Stimulated activated CD4-positive, alpha-beta T cell treated with anti-CD3 and anti-CD28 coated beads, Interleukin-1b, Interleukin-23, amount 100 ng/mL, for 24 hours (primary cell): Measurements from ENCODE around the gene RYR1.
"Not testable (repeated sequence)": the region's sequence is repeated elsewhere in the genome, so short reads cannot be mapped to it uniquely, and the experiment has no call there.

Experiments used
- DNase-seq, 4 experiments: peaks; one replicate each; pipeline ENCODE4 v3.0.0-alpha.2; 2020; ENCODE audit warnings: low read depth in 4 of 4, low spot score in 1 of 4

RYR1 gene

GRCh38 chr19:38488096-38488495 is 54.6 kb downstream of the RYR1 start:
- DNase-seq: no peak

- DNase-seq: no peak
Measured at GRCh38 chr19:38488776-38489481, 55.4 kb downstream of the RYR1 start.

DNA sequence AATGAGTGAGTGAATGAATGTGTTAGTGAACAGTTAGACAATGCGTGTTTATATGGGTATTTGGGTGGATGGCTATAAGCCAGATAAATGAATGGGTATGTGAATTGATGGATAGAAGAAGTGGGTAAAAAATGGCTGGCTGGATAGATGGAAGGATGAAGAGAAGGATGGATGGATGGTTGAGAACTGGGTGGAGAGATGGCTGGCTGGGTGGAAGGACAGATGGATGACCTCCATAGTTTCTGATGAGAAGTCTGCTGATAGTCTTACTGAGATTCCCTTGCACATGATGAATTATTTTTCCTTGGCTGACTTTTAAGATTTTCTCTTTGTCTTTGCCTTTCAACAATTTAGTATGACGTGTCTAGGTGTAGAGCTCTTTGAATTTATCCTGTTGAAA is 57.4 kb downstream of the RYR1 start:
- DNase-seq: no peak

DNA sequence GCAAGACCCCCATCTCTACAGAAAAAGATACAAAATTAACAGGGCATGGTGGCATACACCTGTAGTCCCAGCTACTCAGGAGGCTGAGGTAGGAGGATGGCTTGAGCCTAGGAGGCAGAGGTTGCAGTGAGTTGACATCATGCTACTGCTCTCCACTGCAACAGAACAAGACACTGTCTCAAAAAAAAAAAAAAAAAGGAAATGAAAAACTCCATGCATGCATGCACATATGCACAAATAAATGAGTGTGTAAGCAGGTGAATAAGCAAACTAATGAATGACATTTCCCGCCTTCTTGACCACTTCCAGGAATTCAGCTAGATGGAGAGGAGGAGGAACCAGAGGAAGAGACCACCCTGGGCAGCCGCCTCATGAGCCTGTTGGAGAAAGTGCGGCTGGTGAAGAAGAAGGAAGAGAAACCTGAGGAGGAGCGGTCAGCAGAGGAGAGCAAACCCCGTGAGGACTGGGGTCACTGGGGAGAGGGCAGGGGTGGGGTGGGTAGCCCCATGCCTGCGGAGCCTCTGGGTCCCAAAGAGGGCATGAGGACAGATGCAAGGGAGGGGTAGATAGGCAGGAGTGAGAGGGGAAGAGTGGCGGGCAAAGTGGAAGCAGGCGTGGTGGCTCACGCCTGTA is 58.8 kb downstream of the RYR1 start:
- DNase-seq: no peak

DNA sequence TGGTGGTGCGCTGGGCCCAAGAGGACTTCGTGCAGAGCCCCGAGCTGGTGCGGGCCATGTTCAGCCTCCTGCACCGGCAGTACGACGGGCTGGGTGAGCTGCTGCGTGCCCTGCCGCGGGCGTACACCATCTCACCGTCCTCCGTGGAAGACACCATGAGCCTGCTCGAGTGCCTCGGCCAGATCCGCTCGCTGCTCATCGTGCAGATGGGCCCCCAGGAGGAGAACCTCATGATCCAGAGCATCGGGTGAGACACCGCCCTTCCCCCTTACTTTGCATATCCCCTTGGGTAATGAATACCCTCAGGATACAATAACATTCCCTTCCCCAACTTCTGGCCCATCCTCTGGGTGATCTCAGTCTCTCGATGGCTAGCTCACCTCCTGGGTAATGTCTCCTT is 60.9 kb downstream of the RYR1 start:
- no peak for DNase-seq

GRCh38 chr19:38495375-38495774 is 61.9 kb downstream of the RYR1 start:
- DNase-seq: not testable (repeated sequence)

GRCh38 chr19:38496116-38496515 is 62.6 kb downstream of the RYR1 start:
- DNase-seq: no peak

DNA sequence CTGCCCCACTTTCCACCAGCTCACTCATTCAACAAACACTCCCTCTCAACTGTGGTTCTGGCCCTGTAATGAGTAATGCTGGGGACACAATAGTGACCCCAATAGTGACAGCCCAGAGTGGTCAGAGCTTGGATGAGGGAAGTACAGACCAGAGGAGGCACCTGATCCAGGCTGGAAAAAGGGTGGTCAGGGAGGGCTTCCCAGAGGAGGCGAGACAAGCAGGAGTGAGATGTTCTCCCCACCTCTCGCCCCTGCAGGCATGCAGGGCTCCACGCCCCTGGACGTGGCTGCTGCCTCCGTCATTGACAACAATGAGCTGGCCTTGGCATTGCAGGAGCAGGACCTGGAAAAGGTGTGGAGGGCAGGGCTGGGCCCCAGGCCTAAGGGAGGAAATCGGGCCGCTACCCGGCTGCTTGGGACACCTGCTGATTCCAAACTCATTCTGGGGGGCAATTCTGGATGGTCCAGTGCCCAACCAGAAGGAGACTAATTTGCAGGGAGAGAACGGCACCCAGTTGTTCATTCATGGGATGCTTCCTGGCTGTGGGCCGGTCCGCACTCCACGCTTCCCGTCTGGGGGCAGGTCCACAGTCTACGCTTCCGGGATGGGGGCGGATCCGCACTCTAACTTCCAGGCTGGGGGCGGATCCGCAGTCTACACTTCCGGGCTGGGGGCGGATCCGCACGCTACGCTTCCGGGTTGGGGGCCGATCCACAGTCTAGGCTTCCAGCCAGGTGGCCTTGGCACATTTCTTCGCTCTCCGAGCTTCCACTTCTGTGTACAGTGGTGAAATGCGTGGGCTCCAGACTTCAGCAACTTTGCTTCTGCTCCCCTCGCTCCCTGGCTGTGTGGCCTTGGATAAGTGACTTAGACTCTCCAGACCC is 63.4 kb downstream of the RYR1 start:
- DNase-seq: no peak

- no peak for DNase-seq
Measured at GRCh38 chr19:38497907-38498306, 64.4 kb downstream of the RYR1 start.

- no peak for DNase-seq
Measured at GRCh38 chr19:38499532-38499931, 66.0 kb downstream of the RYR1 start.

DNA sequence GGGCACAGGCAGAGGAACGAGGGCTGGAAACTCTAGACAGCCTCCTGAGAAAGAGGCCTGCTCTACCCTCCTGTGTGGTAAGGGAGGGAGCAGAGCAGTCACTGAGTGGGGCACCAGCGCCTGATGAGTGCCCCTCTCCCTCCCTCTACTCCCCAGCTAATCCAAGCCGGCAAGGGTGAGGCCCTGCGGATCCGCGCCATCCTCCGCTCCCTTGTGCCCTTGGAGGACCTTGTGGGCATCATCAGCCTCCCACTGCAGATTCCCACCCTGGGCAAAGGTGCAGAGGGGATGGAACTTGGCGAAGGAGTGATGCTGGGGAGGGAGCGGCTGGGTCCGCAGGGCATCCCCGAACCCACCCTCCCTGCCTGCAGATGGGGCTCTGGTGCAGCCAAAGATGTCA is 67.0 kb downstream of the RYR1 start:
- DNase-seq: no peak

- DNase-seq: no peak
Measured at GRCh38 chr19:38502410-38503076, 69.1 kb downstream of the RYR1 start.

GRCh38 chr19:38503077-38503410 is 69.6 kb downstream of the RYR1 start:
- no peak for DNase-seq

- DNase-seq: no peak
Measured at GRCh38 chr19:38505958-38506357, 72.5 kb downstream of the RYR1 start.

DNA sequence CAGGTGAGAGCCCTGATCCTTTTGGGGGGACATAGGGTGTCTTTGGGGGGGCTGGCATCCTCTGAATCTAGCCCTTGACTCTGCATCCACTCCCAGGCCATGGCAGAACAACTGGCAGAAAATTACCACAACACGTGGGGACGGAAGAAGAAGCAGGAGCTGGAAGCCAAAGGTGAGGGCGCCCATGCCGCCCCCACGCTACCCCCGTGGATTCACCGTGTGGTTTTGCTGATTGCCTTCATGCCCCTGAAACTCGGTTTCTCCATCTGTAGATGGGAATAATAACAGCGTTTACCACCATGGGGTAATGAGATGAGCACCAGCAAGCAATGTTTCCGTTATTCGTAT is 72.9 kb downstream of the RYR1 start:
- no peak for DNase-seq

DNA sequence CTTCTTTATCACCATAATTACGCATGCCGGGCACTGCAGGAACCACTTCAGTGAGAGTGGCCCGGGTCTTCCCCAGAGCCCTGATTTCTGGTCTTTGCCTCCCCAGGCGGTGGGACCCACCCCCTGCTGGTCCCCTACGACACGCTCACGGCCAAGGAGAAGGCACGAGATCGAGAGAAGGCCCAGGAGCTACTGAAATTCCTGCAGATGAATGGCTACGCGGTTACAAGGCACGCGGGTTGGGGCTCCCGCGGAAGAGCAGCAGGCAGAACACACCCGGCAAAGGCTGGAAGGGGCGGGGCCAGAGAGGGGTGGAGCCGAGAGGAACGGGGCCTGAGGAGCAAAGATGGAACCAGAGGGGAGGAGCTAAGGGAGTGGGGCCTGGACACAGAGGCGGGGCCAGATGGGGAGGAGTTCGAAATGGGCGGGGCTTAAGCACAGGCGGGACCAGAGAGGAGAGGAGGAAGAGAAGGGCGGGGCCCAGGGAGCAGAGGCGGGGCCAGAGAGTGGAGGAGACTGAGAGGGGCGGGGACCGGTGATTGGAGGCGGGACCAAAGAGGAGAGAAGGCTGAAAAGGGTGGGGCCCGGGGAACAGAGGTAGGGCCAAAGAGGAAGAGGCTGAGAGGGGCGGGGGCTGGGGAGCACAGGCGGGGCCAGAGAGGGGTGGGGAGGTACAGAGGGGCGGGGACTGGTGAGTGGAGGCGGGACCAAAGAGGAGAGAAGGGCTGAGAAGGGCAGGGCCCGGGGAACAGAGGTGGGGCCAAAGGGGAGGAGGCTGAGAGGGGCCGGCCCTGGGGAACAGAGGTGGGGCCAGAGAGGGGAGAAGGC is 73.4 kb downstream of the RYR1 start:
- peak; percentile 21 to 91 (median 67) for DNase-seq

DNA sequence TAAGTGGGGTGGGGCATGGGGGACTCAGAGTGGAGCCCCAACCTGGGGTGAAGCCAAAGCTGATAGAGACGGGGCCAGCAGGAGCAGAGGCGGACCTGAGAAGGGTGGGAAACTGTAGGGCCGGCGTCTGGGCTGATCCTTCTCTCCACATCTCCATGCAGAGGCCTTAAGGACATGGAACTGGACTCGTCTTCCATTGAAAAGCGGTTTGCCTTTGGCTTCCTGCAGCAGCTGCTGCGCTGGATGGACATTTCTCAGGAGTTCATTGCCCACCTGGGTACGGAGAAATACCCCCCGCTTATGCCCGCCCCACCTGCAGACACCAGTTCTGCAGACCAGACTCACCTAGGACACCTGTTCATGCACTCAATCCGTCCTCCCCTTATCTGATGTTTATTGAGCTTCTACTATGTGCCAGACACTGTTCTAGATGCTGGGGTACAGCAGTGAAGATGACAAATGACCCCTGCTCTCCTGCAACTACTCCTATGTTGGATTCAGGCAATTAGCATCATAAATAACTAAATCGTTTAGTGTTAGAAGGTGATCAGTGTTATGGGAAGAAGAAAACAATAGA is 74.1 kb downstream of the RYR1 start:
- no peak for DNase-seq

- DNase-seq: no peak
Measured at GRCh38 chr19:38508507-38508906, 75.0 kb downstream of the RYR1 start.

DNA sequence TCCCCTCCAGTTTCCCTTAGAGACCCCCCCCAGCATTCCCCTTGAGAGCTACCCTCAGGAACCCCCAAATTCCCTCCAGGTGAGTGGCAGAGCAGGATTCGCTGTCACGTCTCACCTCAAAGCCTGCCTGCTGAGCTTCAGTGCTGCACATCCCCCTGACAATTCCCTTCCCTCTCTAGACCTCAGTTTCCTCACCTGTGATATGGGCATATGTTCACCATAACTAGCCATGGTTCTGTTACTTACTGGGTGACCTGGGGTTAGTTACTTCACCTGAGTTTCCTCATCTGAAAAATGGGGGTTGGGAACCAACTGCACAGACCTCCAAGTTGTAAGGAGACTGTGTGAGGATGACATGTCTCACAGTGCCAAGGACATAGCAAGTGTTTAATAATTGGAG is 75.5 kb downstream of the RYR1 start:
- no peak for DNase-seq

- DNase-seq: no peak
Measured at GRCh38 chr19:38511074-38511708, 77.7 kb downstream of the RYR1 start.
